ENCODE measurements around the gene FPGS.
A peak's percentile ranks its signal among the peaks of the same experiment; 100 is the strongest.
"Not testable (repeated sequence)": the region's sequence is repeated elsewhere in the genome, so short reads cannot be mapped to it uniquely, and the experiment has no call there.

The FPGS gene

DNA sequence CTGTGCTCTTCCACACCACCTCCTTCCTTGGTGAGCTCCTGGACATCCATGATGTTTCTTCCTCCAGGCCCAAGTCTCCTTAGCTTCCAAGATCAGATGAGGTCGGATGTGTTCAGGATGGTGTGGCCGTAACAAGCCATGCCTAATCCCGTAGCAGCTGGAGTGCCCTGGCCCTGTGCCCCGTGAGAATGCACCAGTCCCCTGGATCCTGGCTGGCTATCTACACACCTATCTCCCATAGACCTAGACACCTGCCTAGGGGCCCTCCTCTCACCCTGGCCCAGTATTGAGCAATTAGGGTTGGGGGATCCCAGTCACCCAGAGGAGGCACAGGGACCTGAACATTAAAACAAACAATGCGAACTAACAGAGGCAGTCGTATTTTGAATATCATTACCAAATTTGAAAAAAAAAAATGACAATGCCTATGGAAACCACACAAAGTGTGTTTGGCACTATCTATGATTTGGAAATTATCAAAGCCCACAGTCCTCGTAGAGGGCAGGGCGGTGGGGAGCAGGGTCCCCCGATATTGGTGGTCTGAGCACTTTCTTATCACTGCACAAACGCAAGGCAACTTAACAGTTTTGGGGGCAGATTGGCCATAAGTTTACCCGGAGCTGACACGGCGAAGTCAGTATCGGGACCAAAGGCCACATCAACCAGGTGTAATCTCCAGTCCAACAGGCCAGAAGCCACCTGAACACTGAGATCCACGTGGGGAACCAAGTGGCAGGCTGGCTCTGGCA, 38.6 kb downstream of the FPGS start:
- DNase-seq: no peak

DNA sequence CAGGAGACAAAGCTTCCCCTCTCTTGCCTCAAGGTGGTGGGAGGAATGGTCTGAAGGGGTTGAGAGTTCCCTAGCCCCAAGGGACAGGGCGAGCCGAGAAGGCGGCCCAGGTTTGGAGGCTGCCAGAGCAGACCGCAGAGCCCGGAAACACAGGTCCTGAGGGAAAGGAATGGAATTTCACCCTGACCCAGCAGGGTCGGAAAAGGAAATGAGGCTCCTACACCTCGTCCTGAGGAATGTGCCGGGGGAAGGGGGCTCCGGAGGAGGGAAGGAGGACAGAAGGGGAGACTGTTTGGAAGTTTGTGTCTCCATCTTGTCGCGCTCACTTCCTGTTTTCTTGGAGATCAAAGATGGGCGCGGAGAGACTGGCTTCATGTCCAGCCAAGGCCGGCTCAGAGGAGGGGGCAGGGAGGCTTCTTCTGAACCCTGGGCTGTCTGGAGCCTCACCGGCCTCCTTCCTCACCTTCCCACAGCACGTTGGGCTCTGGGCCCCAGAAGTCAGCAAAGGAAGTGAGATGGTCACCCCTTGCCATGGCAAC, 42.2 kb downstream of the FPGS start:
- DNase-seq: no peak

DNA sequence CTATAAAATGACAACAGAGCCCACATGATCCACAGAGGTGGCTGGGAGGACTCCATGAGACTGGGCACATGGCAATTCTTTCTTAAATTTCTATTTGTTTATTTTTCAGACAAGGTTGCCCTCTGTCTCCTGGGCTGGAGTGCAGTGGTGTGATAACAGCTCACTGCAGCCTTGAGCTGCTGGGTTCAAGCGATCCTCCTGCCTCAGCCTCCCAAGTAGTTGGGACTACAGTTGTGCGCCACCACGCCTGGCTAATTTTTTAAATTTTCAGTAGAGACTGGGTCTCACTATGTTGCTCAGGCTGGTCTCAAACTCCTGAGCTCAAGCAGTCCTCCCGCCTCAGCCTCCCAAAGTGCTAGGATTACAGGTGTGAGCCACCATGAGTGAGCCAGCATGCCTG, 42.9 kb downstream of the FPGS start:
- not testable (repeated sequence) for DNase-seq

GRCh38 chr9:127846443-127847177, 43.9 kb downstream of the FPGS start:
- no peak for DNase-seq

DNA sequence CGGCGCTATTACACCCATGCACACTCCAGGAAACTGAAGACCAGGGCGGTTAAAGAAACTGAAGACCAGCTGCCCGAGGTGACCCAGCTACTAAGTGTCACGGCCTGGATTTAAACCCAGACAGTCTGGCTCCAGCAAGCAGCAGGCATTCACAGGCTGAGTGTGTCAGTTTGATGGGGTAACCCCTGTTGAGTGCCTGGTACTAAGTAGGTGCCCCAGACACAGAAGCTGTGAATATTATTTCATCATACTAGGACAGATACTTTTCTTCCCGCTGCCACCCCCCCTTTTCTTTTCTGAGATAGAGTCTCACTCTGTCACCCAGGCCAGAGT, 44.5 kb downstream of the FPGS start:
- DNase-seq: peak in 3 of 4 experiments; percentile 36 to 50 (median 49)

GRCh38 chr9:127847833-127848755, 45.4 kb downstream of the FPGS start:
- no peak for DNase-seq

DNA sequence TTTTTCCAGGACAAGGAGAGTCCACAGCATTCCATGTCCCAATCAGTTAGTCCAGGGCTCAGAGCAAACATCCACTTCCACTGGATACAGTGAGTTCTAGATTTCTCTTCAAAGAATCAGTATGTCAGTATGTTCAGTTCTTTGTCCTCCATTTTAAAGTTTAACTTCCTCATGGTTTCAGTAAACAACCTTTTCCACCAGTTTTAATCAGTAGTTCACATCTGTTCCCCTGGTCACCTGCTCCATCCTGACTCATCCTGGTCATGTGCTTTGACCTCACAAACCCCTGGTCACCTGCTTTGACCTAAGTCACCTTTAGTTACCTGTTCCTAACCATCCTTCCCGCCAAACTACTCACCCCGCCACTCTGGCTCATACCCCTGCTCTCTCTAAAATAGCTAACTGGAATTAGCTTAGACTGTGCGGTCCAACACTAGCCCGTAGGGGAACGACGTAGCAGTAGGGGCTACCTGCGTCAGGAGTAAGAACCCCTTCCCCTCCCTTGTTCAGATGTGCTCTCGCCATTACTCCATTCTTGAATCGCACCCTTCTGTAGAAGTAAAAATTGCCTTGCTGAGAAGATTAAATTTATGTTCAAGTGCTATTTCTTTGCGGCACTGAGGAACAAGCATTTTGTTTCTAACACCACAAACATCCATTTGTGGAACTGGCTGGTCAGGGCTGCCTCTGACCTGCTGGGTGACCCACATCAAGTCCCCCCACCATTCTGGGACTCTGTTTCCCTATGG, 46.2 kb downstream of the FPGS start:
- peak in 1 of 4 experiments; percentile 23 for DNase-seq

- DNase-seq: no peak
Observed at GRCh38 chr9:127850286-127850830, 47.7 kb downstream of the FPGS start.

GRCh38 chr9:127852829-127853228, 50.1 kb downstream of the FPGS start:
- DNase-seq: no peak

- DNase-seq: peak; percentile 61 to 81 (median 76)
Observed at GRCh38 chr9:127853312-127854183, 50.9 kb downstream of the FPGS start.

GRCh38 chr9:127854184-127854806, 51.6 kb downstream of the FPGS start, which contains the start of gene ENG:
TSS of gene ENG (minus strand) at chr9:127854658. CDS start at chr9:127854355, 303 bp downstream.
- DNase-seq: peak; percentile 67 to 88 (median 79)

- peak in 1 of 4 experiments; percentile 34 for DNase-seq
Observed at GRCh38 chr9:127854960-127855359, 52.3 kb downstream of the FPGS start.

DNA sequence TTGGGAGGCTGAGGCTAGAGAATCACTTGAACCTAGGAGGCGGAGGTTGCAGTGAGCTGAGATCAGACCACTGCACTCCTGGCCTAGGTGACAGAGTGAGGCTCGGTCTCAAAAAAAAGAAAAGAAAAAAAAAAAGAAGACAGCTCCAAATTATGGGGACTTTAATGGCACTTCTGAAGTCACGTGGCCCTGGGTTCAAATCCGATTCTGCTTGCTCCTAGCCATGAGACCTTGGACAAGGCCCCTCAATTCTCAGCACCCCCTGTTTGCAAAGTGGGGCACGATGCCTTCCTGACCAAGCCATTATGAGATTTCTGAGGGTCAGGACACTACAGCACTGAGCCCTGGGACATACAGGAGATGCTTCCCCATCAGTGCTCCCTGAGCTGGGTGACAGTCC, 52.8 kb downstream of the FPGS start:
- no peak for DNase-seq

DNA sequence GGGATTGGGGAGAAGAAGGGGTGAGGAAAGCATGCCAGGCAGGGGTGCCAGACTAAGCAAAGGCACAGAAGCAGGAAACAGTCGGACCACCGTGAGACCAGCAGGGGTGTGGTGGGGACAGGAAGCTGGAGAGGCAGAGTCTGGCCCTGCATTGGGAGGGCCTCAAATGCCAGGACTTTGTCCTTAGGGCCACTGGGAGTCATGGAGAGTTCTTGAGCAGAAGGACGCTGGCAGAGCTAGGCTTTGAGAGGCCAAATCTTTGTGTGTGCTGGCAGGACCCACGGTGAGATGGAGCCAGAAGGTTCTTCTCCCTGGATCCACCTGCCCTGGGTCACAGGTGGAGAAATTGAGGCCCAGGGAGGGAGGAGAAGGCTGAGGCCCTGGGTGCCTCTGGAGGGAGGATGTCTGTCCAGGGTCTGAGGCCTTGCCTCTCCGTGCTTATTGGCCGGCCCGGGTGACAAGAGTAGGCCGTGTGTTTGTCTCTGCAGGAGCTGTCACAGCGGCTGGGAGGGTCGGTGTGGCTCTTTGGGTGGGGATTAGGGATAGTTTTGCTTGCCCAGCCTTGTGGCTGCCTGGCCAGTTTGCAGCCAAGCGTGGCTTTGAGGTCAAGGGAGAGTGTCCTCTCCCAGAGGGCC, 53.5 kb downstream of the FPGS start:
- no peak for DNase-seq

DNA sequence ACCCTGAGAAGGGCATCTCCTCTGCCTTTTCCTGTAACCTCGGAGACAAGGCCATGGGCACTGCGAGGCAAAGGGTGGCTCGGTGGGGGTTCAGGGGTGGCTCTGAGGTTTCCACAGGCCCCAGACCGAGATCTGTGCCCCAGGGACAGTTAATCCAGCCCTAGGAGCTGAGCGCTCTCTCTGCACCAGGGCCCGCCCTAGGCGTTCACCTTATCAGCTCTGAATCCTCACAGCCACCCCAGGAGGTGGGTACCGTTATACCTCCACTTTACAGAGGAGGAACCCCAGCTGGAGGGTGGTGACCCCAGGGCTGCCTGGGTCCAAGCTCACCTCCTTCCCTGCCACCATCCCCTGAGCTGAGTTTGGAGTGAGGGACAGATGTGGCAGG, 54.0 kb downstream of the FPGS start:
- DNase-seq: no peak

- DNase-seq: no peak
Observed at GRCh38 chr9:127857278-127857677, 54.6 kb downstream of the FPGS start.

DNA sequence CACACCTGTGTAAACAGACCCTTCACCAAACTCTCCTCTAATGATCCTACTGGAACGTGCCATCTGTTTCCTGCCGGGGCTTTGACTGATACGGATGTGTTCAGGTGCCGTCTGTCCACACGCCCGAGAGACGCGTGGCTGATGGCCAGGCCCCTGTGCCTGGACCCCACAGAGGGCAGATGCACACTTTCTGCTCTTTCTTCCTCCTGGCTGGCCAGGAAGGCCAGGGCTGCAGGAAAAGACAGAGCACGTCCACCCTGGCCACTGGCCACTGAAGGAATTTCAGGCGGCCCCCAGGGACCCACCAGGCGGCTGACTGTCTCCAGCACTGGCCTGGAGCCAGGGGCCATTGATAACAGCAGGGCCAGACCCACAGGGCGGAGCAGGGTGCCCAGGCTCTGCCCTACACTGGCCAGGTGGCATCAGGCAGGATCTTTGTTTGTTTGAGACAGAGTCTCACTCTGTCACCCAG, 55.4 kb downstream of the FPGS start:
- DNase-seq: no peak

- no peak for DNase-seq
Observed at GRCh38 chr9:127860260-127860659, 57.6 kb downstream of the FPGS start.

GRCh38 chr9:127860779-127861178, 58.1 kb downstream of the FPGS start:
- DNase-seq: no peak

Measured in suppressor macrophage (primary cell).